Activated T-cell treated with anti-CD3 and anti-CD28 coated beads for 1 hour (primary cell): ENCODE measurements around the gene CCL25.
"Not testable (repeated sequence)": the region's sequence is repeated elsewhere in the genome, so short reads cannot be mapped to it uniquely, and the experiment has no call there.

Source experiments
- DNase-seq: peaks from one replicate; pipeline ENCODE4 v3.0.0-alpha.2; 2020; ENCODE audit warnings: low read depth

CCL25 gene, protein sequence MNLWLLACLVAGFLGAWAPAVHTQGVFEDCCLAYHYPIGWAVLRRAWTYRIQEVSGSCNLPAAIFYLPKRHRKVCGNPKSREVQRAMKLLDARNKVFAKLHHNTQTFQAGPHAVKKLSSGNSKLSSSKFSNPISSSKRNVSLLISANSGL

DNA sequence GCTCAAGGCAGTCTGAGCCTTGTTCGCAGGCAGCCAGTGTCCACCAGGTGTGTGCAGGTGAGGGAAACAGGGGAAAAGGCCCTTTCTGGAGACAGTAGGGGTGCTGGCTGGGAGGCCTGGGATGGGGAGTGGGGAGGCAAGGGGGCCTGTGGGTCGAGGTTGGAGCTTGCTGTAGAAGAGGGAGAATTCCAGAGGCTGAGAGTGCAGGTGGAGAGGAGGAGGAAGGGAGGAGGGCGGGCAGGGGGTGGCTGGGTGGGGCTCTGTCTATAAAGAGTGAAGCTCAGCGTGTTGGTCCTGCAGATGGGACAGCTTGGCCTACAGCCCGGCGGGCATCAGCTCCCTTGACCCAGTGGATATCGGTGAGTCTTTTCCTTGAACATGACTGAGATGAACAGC, at the start of gene CCL25:
Gene CCL25 (plus strand): TSS at position 297 of the 396 bp plus-strand sequence. CDS start 290 bp downstream, outside the sequence.
- no peak for DNase-seq

DNA sequence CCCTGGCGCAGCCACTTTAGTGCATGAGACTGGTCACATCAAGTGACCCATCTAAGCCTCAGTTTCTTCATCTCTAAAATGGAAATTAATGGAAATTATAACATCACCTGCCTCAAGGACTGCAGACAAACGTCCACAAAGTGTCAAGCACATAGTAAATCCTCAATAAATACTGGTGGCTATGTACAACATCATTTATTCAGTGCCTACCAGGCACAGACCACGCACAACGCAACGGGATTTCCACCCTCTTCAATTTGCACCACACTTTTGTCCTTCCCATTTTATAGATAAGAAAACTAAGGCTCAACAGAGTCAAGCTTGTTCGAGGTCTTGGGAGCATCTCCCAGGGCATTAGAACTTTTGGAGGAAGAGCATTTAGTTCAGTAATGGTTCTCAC, 48.6 kb upstream of the CCL25 start:
- DNase-seq, result no peak

DNA sequence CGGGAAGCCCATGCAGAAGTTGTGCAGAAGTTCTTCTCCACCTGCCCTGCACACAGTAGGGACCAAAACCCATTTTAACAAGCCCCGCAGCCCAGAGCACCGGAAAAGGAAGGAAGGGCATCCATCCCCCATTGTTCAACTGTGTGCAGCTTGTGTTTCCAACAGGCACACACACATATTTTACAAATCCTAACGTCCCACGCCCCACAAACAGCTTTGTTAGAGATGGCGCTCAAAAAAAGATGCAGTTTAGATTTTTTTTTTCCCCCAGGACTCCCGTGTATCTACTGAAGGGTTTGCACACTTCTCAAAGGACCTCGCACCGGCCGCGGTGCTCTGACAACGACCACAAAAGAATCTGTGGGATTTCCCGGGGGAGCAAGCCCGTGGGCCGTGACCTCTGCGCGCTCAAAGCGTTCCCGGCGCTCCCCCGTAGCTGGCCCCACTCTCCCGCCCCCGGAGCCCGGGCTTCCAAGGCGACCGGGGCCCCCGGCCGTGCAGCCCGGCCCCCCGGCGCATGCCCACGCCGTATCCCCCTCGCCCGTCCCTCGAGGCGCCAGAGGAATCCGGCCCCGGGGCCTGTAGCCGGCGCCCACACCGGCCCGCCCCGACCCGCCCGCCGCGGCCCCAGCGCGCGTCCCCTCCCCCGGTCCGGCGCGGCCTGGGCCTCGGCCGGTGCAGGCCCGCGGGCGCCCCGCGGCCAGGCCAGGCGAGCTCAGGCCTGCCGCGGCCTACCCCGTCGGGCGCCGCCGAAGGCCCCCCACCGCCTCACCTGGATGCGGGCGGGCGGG, 47.6 kb upstream of the CCL25 start:
- DNase-seq, result no peak

DNA sequence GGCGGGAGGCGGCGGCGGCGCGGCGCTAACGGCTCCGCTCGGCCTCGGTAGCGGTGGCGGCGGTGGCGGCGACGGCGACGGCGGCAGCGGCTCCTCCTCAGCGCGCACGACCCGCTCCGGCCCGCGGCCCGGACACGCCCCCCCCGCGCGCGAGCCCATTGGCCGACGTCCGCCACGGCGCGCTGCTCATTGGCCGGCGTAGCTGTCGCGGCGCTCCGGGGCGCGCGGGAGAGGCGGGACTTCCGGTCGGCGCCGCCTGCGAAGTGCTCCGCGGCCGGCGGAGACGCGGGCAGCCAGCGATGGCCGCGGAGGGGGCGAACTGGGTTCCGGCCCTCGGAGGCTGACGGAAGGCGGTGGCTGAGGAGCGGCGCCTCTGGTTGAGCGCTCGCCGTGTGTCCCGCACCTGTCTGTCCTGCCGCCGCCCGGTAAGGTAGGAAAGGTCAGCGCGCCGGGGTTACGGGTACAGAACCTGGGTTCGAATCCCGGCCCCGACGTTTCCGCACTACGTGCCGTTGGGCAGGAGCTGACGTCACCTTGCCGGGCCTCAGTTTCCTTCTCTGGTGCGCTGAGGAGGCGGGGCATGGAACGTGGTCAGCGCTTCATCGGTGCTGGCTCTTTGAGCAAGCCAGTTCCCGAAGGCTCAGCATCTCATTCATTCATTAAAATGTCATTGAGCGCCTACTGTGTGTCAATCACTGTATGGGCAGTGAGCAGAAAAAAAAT, 46.9 kb upstream of the CCL25 start, which contains the start of gene ELAVL1:
Gene ELAVL1 (minus strand): TSS at position 108 of the 723 bp plus-strand sequence. CDS start 13,826 bp downstream, outside the sequence.
- peak; percentile 84 for DNase-seq

DNA sequence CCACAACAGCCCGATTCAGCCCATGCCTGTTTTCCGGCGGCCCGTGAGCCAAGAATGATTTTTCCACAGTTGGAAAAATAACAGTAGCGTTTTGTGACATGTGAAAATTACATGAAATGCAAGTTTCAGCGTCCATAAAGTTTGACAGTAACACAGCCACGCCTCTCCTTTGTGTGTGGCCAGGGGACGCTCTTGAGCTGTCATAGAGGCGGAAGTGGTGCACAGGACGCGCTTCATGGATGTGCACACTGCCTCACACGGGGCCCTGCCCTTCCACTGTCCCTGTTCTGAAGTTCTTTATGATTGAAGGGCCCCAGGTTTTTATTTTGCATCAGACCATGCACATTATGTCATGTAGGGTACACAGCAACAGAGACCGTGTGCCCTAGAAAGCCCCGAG, 34.8 kb upstream of the CCL25 start:
- no peak for DNase-seq

DNA sequence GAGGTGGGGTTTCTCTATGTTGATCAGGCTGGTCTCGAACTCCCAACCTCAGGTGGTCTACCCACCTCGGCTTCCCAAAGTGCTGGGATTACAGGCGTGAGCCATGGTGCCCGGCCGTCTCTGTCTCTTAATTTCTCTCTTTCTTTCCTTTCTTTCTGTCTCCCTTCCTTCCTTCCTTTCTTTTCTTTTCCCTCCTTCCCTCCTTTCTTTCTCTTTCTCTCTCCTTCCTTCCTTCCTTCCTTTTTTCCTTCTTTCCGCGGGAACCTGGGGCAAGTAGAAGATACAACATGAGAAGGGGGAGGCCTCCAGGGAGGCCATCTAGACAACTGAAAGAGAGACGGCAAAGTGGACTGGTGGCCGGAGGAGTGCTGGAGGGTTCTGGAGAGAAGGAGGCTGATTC, 31.9 kb upstream of the CCL25 start:
- DNase-seq, result no peak

DNA sequence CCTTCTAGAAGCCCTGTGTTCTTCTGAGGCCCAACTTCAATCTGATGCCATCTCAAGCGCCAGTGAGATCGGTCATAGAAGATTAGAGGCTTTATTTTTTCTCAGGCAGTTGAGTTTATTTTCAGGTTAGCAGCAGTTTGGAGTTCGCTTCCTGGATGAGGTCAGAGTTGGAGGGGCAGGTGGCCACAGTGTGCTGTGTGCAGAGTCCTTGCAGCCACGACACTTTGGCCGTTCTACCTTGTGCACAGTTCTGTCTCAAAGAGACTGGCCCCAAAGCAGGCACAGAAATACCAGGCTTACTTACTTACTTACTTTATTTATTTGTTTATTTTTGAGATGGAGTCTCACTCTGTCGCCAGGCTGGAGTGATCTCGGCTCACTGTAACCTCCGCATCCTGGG, 31.2 kb upstream of the CCL25 start:
- no peak for DNase-seq

DNA sequence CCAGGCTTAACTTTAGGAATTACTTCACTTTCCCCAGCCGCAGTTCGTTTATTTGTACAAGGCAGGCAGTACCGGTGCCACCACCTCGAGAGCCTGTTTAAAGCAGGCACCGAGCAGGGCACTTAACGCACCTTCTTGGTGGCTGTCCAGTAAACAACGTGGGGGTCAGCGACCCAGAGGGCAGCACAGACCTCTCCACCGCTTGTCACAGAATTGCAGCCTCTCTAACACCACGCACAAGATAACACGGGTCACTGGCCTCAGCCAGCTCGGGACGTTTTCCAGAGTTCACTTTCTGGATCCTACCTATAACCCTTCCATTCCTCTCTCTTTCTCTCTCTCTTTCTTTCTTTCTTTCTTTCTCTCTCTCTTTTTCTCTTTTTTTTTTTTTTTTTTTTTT, 30.3 kb upstream of the CCL25 start:
- no peak for DNase-seq

DNA sequence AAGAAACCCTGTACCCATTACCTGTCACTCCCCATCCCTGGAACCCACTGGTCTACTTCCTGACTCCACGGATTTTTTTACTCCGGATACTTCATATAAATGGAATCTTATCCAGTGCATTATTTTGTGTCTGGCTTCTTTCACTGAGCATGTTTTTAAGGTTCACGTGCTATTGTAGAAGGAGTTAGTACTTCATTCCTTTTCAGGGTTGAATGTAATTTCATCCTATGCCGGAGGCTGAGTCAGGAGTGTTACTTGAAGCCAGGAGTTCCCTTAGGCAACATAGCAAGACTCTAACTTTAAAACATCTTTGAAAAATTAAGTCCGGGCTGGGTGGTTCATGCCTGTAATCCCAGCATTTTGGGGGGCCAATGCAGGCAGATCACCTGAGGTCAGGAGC, 29.2 kb upstream of the CCL25 start:
- no peak for DNase-seq

DNA sequence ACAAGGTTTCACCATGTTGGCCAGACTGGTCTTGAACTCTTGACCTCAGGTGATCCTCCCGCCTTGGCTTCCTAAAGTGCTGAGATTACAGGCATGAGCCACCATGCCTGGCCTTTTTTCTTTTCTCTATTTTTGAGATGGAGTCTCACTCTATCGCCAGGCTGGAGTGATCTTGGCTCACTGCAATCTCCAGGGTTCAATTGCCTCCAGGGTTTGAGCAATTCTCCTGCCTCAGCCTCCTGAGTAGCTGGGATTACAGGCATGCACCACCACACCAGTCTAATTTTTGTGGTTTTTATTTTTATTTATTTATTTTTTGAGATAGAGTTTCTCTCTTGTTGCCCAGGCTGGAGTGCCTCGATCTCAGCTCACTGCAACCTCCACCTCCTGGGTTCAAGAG, 28.3 kb upstream of the CCL25 start:
- DNase-seq, result not testable (repeated sequence)

DNA sequence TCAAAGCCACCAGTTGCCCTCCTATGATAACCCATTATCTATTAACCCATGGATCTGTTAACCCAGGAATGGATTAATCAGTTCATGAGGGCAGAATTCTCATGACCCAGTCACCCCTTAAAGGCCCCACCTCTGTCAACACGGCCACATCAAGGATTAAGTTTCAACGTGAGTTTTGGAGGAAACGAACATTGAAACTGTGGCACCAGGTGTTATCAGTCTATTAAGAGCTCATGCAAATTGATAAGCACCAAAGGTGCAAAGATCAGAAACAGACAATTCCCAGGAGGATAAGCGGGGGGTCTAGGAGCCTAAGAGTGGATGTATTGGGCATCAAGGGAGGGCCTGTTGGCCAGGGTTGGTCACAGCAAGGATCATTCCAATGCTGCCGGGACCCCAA, 27.2 kb upstream of the CCL25 start:
- no peak for DNase-seq

DNA sequence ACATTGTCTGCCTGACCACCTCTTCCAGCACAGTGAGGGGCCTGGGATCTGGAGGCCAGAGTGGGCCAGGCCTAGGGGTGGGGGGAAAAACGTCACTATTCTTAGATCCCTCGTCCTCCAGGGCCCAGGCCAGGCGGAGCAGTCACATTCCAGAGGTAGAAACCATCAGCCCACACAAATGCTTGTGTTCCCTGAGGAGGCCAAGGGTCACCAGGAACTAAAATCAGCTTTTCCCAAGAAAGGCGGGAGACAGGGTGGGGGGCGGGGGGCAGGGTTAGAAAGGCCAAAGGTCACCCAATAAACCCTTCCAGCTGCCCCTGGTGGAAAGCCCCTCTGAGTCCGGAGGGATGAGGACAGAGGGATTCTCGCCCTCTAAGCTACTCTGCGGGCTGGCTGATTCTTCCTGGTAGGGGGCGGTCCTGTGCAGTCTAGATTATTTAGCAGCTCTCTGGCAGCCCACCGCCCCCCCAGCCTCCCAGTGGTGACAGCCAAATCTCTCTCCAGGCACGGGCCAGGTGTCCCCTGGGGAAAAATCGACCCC, 23.5 kb upstream of the CCL25 start:
- no peak for DNase-seq

DNA sequence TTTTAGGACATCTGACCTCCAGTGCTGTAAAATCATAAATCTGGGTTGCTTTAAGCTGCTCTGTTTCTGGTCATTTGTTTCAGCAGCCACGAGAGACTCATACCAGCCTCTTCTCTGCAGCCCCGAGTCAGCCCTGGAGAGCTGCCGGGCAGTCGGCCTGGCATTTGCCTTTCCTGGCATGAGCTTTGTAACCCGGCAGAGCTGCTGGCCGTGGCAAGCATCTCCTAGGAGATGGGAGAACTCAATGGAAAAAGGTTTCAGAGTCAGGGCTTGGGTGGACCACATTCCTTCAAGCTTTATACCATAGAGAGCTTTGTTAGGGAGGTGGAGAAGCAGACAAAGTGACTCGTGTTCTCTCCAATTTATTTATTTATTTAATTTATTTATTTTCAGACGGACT, 21.6 kb upstream of the CCL25 start:
- no peak for DNase-seq

DNA sequence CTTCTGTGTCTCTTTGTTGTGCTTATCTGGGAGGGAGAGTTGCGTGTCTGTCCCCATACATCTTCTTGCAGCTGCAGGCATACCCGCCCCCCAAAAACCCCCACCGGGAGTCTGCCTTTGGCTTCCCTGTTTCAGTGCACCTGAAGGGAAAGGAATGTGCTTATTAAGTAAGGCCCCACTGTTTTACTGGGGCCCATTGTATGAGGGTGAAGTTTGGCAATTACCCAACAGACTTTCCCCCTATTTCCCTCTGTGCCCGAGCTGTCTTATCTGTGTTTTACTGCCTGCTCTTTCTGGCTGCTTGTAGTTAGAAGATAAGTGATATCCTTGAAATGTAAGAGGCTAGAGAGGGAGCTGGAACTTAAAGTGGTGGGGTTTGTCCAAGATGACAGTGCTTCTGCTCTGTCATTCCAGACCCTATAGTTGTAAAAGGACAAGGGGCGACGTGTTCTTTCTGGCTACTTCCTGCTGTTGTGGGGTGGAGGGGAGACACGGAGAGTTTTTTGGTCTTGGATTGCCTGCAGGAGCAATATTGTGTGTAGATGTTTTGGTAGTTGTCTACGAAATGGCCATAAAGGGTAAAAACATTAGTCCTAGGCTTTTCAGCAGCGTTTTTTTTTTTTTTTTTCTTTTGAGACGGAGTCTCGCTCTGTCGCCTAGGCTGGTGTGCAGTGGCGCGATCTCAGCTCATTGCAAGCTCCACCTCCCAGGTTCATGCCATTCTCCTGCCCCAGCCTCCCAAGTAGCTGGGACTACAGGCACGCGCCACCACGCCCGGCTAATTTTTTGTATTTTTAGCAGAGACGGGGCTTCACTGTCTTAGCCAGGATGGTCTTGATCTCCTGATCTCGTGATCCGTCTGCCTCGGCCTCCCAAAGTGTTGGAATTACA, 19.0 kb upstream of the CCL25 start:
- DNase-seq, result not testable (repeated sequence)

DNA sequence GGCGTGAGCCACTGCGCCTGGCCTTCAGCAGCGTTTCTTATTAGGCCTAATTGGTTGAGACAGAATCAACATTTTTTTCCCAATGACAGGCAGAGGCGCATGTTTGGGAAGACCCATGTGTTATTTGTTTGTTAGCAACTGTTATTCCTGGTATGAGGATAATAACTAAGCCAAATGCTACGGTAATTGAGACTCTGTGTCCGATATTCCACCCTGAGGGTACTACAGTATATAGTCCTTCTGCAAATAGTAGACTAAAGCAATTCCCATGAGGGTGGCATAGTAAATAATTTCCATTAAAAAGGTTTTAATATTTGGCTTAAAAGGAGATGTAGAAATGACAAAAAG, 18.4 kb upstream of the CCL25 start:
- no peak for DNase-seq

DNA sequence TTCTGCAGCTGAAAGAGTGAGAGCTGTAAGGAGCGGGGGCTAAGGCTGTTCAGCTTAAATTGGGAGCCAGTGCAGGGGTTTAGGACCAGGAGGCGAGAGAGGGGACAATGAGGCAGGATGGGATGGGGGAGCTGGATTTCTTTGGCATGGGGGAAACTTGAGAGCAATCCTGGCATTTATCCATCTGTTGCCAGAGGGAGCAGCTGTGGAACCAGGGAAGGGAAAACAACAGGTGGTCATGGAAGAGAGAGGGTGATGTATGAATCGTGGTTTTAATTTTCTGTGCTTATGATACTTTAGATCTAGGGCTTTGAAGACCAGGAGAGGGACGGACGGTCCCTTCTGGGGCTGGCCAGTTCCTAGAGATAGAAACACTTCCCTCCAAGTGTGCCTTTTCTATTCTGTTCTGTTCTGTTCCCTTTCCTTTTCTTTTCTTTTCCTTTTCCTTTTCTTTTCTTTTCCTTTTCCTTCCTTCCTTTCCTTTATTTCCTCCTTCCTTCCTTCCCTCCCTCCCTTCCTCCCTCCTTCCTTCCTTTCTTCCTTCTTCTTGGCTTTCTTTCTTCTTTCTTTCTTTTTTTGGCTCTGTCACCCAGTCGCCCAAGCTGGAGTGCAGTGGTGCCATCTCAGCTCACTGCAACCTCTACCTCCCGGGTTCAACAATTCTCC, 16.0 kb upstream of the CCL25 start:
- DNase-seq, result no peak

DNA sequence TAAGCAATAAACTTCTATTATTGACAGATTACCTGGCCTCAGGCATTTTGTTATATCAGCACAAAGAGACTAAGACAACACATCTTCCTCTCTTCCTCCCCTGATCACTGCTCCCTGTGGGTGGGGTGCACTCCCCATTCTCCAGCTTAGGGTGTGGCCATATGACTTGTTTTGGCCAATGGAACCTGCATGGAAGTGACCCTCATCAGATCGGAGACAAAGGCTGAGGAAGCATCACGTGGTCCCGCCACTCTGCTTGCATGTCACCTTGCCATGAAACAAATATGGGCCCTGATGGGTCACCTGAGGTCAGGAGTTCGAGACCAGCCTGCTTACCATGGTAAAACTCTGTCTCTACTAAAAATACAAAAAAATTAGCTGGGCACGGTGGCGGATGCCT, 13.7 kb upstream of the CCL25 start:
- no peak for DNase-seq

DNA sequence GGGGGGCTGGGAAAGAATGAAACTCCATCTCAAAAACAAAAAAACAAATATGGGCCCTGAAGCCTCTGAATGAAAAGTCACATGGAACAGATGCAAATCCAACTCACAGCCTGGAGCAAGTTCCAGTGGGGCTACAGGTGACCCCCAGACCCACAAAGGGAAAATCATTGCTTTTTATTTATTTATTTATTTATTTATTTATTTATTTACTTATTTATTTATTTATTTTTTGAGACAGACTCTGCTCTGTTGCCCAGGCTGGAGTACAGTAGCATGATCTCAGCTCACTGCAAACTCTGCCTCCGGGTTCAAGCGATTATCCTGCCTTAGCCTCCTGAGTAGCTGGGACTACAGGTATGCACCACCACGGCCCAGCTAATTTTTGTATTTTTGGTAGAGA, 13.3 kb upstream of the CCL25 start:
- no peak for DNase-seq

DNA sequence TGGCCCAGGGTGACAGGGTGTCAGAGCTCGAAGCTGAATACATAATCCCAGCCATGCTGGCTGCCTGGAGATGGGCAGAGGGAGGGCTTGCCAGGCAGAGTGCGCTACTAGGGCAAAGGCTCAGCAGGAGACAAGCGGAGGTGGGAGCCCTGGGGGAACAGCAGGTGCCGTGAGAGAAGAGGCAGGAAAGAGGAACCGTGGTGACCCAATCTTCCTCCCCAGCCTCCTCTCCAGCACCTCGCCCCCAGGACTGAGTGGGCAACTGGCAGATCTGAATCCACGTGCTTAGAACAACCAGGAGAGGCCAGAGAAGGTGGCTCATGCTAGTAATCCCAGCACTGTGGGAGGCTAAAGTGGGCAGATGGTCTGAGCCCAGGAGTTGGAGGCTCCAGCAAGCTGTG, 11.0 kb upstream of the CCL25 start:
- no peak for DNase-seq

DNA sequence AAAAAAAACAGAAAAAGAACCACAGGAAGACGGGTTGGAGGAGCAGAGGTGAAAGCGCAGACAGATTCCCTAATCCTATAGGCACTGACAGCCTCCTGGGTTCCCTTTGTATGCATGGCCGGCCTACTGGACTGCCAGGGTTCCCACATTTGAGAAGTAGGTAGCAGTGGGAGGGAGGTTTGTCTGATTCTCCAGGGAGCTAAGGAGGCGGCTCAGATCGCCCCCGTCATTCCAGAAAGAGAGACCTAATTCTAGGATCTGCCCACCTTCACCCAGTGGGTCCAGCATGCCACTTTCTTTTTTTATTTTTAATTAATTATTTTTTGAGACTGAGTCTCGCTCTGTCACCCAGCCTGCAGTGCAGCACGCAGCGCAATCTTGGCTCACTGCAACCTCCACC, 9.7 kb upstream of the CCL25 start:
- no peak for DNase-seq

DNA sequence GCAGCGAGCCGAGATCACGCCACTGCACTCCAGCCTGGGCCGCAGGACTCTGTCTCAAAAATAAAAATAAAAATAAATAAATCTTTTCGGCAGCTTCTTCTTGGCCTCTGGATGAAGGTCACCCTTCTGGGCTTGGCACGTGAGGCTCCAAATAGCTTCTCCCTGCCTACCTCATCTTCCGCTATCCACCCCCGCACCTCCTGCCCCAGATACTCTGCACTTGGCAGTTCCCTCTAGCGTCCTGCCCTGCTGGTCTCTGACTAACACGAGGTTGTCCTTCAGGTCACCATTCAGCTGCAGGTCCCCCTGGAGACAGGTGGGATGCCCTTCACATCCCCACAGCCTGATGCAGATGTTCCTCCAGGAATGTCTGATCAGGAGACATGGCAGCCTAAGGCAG, 8.5 kb upstream of the CCL25 start:
- DNase-seq, result no peak
